NCI-H748 treated with DMSO at 0.1 percent for 48 hours (cell line): ENCODE results near the gene CCNB3.
A peak's percentile ranks its signal among the peaks of the same experiment; 100 is the strongest.
"Not testable (repeated sequence)": the region's sequence is repeated elsewhere in the genome, so short reads cannot be mapped to it uniquely, and the experiment has no call there.

Experiments used
- DNase-seq: peaks from one replicate; lab custom pipeline; 2025; lab: John Stamatoyannopoulos, UW

Gene CCNB3, protein sequence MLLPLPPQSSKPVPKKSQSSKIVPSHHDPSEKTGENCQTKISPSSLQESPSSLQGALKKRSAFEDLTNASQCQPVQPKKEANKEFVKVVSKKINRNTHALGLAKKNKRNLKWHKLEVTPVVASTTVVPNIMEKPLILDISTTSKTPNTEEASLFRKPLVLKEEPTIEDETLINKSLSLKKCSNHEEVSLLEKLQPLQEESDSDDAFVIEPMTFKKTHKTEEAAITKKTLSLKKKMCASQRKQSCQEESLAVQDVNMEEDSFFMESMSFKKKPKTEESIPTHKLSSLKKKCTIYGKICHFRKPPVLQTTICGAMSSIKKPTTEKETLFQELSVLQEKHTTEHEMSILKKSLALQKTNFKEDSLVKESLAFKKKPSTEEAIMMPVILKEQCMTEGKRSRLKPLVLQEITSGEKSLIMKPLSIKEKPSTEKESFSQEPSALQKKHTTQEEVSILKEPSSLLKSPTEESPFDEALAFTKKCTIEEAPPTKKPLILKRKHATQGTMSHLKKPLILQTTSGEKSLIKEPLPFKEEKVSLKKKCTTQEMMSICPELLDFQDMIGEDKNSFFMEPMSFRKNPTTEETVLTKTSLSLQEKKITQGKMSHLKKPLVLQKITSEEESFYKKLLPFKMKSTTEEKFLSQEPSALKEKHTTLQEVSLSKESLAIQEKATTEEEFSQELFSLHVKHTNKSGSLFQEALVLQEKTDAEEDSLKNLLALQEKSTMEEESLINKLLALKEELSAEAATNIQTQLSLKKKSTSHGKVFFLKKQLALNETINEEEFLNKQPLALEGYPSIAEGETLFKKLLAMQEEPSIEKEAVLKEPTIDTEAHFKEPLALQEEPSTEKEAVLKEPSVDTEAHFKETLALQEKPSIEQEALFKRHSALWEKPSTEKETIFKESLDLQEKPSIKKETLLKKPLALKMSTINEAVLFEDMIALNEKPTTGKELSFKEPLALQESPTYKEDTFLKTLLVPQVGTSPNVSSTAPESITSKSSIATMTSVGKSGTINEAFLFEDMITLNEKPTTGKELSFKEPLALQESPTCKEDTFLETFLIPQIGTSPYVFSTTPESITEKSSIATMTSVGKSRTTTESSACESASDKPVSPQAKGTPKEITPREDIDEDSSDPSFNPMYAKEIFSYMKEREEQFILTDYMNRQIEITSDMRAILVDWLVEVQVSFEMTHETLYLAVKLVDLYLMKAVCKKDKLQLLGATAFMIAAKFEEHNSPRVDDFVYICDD (N-terminal part only)

DNA sequence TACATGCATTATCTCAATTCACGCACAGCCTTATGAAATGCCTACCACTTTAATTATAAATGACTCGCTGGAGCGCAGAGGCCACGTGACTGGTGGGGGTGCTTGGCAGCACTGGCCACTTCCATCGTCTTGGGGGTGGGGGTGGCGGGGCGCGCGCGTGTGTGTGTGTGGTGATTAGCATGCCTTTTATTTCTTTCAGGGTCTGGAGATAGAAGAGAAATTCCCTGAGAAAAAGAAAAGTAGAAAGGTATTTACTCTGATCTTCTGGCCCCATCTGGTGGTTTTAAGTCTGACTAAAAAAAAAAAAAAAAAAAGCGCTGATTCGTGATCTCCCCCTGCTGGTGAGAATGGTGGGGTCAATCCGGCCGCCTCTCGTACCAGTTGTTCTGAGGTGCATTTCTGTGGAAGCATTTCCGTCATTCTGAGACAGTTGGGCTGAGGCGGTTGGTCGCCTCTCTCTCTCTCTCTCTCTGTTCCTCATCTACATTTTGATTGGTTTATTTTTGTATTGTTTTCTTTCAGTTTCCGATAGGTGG is at the start of gene CCNB3:
TSS of gene CCNB3 (plus strand) at position 402 of the 536 bp plus-strand sequence. CDS start 80,399 bp downstream, outside the sequence.
- peak; percentile 53 for DNase-seq

DNA sequence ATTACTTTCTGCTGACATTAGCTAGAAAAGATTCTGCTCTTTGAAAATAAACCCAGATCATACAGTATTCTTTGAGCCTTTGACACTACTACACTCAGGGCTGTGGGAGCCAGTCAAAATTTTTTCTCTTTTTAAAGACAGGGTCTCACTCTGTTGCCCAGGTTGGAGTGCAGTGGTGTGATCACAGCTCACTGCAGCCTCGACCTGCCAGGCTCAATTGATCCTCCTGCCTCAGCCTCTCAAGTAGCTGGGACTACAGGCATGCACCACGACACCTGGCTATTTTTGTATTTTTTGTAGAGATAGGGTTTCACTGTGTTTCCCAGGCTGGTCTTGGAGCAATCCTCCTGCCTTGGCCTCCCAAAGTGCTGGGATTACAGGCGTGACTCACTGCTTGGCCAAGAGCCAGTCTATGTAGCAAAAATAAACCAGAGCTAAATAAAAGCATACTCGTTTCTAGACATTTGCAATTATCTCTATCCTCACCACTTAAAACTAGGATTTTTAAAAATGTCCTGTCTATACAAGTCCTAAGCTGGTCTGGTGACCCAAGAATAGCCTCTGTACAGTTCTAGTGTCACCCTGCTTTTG is 46.9 kb upstream of the CCNB3 start:
- DNase-seq: no peak

DNA sequence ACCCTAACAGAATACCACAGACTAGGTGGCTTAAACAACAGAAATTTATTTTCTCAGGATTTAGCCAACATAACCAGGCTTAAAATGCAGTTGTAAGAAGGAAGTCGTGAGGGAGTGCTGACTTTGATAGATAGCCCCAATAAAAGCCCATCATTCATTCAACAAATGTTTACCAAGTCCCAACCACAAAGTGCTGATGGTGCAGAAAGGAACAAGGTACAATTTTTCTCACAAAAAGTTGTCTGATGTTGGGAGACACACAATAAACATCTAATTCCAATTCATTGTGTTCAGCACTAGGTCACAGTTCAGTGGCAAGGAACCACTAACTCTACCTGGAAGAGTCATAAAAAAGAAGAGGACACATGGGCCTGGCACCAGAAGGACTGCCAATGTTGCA is 46.0 kb upstream of the CCNB3 start:
- DNase-seq: no peak

DNA sequence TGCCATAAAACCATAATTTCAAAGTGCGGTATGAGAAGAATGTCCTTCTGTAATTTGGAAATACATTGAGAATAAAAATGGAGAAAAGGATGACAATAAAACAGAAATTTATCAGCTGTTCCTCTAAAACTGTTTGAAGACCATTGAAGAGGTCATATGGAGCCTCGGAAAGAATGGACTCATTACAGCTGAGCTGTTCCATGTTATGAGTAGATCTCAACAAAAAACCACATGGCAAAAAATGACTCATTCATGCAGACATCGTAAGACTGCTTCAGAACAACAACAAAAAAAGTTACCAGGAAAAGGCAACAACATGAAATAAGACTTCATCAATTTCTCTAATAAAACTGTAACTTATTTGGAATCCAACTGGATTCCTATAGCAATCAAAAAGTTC is 43.4 kb upstream of the CCNB3 start:
- no peak for DNase-seq

DNA sequence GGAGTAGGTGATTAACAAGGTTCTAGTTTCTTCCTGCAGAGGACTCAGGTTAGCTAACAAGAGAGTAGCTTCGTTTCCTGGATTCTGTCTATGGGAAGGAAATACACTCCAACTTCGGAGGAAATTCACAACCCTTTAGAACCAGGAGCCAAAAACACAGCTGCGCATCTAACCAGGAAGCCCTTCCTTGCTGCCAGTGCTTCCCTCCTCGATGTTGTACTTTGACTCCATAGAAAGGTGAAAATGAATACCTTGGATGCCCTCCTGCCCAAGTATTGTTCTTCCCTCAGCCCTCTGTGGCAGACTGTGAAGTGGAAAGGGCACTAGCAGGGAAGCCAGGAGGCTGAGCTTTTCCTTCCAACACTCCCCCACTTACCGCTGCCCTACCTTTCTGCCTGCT is 38.8 kb upstream of the CCNB3 start:
- no peak for DNase-seq

DNA sequence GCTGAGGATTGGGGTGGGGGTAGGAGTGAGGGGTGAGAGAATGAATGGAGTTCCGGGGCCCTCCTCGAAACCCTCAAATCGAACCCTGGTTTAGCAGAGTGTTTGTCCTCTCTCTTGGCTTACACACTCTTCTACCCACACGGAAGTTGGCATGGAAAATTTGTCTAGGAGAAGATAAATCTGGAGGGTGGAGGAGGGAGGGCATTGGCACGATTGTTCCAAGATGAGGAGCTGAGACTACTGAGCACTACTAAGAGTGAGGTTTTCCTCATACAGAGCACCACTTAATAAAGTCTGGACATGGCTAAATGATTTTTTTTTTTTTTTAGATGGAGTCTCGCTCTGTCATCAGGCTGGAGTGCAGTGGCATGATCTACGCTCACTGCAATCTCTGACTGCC is 37.2 kb upstream of the CCNB3 start:
- no peak for DNase-seq

DNA sequence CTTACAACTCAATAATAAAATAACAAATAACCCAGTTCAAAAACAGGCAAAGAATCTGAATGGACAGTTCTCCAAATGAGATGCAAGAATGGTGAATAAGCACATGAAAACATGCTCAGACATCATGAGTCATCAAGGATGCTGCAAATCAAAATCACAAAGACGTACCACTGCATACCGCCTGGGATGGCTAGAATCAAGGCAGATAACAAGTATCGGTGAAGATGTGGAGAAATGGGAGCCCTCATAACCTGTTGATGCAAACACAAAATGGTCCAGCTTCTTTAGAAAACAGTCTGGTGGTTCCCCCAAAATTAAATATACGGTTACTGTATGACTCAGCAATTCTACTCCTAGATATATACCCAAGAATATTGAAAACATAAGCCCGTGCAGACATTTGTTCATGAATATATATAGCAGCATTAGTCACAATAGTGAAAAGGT is 36.3 kb upstream of the CCNB3 start:
- DNase-seq: no peak

DNA sequence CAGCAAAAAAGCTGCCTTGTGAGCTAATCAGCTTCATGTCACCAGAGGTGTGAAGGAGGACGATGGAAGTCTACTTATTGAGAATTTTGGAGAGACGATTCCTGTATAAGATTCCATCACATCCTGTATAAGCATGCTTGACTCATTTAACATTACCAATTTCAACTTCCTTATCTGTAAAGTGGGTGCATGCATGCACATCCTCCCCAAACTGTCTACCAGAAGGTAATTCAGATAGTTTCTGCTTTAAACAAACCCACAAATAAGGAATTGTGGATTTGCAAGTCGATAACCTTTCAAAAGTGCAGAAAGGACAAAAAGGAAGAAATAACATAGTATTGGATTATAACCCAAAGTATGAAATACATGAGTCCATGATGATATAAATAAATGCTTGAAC is 34.8 kb upstream of the CCNB3 start:
- DNase-seq: no peak

DNA sequence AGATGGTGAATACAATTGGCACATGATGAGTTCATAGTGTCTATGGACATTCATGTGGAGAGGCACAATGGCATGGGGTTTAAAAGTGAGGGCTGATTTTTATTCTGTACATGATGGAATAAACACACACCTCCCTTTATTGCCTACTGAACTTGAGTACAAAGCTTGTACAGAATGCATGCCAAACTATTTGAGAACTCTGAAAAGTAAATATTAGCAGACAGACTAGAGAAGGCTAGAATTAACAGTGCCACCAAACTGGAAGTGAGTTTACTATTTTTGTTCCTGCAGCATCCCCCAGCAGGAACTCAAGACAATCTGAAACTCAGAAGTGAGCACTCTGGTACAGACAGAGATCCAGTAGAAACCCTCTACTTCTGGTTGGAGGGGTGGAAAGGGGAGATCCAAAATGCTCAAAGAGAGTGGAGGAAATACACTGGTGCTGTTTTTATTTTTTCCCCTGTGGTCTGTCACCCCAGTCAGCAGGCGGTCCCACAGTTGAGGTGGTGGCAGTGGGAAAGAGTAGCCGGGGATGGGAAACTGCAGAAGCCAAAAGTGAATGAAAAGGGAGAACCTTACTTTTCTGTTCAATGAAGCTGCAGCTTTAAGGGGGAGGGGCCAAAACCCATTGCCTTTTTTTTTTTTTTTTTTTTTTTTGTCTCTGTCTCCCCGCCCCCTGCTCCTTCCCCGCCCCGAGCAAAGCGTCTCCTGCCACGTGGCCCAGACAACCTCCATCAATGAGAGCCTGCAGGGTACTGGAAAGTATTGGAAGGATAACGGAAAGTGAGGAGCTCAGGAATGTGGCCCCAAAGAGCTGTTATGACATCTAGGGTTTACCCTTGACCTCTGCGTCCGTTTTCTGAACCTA is 24.3 kb upstream of the CCNB3 start:
- DNase-seq: no peak

DNA sequence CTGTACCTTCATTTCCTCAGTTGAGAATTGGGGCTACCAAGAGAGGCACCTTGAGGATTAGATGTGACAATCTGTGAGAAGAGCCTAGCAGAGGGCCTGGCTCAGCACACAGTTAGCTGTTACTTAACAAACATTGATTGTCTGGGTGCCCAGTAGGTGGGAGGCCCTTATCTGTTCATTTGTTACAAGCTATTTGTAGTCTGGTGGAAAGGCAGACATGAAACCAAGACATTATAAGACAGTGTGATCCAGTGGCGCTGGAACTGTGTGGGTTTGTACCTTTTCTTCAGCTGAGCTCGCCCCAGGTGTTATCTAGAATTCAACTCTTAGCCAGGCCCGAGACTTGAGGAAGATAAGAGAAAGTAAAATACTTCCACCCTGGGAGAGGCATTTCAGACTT is 20.7 kb upstream of the CCNB3 start:
- DNase-seq: no peak

DNA sequence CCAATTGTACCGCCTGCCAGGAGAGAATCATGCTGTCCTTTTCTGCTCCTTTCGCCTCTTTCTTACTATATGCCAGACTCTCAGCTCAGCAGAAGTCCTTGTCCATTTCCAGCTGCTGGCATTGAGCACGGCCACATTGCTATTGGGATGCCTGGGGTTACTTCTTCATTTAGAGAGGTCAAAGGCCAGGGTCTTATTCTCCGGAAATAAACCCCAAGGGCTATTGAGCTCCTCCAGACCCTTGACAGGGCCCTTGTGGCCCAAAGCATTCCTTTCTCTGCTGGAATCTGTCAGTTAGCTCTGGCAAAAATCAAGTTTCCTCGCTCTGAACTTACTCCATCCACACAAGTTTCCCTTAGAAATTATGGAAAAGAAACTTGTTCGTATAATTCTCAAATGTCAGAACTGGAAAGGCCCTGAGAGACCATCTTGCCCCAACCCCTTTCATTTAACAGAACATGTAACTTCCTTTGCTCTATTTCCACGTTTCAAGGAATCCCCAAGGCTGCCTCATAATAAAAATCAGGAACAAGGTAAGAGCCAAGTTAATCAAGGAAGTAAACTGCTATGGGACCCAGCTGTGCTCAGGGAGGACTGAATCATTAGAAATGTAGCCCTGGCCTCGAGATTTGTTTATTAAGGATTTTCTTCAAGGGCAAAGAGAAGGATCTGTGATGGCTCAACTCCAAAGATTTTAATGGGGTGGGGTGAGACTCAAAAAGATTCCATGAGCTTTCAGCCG is 15.5 kb upstream of the CCNB3 start:
- no peak for DNase-seq

DNA sequence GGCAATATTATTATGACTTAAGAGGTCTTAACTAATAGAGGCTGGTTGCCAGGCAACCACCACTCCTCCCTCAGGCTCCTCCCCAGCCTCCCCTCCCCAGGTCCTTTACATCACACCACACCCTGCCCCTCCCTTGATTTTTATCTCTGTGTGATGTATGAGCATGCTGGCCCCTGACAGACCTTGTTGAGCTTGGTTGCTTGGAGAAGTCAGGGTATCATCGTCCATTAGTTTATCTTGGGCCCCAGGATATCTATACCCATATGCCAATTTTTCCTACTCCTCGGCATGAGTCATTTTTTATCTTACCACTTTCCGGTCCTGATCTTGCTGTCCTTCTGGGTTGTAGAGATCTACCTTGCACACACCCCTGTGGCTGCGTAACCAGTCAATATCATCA is 6.2 kb upstream of the CCNB3 start:
- DNase-seq: no peak

DNA sequence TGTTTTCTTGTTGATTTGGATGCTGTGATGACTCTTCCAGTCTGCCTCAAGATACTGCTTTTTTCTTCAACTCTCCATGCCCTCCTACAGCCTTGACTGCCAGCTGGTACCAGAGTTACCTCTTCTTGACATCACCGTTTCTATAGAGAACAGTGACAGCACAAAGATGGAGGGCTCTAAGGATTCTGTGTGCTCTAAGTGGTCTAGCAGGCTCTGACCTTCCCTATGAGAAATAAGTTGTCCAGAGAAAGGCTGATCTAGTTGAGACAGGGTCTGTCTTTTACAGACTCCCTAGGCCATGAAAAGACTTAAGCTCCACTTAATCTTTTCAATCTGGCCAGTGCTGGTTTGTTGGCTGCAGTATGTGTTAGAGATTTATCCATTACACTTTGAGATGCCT is 3.7 kb upstream of the CCNB3 start, which contains the start of gene AKAP4:
TSS of gene AKAP4 (minus strand) at position 101 of the 400 bp plus-strand sequence. CDS start 118 bp downstream, outside the sequence.
- DNase-seq: no peak

DNA sequence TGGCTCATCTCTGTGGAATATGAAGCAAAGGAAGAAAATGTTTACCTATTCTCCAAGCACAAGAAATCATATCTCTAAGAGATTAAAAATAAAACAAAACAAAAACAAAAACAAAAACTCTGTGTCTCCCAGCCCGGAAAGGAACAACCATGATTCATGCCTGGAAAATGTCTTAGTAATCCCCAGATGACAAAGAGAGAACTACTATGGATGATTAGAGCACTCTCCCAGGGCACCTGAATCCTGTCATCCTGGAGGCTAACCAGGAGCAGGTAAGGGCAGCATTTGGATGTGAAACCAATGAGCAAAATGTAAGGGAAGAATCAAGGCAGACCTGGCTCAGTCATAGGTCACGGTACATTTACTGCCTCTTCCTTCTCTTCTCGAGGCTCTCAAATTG is 2.0 kb upstream of the CCNB3 start:
- DNase-seq: no peak

DNA sequence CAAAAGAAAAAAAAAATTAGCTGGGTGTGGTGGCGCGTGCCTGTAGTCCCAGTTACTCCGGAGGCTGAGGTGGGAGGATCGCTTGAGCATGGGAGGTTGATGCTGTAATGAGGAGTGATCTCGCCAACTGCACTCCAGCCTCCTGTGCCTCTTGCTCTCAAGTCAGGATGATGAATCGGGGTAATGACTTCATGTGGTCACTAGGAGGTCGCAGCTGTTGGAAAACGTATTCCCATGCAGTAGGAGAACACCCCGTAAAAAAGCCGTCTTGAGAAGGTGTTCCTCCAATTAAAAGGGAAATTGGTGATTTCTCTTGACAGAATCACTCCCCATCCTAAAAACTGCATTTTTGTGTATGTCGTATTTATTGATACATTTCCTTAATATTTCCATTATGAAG is 2.2 kb downstream of the CCNB3 start:
- DNase-seq: no peak

DNA sequence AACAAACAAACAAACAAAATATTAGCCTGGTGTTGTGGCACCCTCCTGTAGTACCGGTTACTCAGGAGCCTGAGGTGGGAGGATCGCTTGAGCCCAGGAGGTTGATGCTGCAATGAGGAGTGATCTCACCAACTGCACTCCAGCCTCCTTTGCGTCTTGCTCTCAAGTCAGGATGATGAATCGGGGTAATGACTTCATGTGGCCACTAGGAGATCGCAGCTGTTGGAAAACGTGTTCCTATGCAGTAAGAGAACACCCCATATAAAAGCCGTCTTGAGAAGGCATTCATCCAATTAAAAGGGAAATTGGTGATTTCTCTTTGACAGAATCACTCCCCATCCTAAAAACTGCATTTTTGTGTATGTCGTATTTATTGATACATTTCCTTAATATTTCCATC is 6.9 kb downstream of the CCNB3 start:
- peak; percentile 4 for DNase-seq

DNA sequence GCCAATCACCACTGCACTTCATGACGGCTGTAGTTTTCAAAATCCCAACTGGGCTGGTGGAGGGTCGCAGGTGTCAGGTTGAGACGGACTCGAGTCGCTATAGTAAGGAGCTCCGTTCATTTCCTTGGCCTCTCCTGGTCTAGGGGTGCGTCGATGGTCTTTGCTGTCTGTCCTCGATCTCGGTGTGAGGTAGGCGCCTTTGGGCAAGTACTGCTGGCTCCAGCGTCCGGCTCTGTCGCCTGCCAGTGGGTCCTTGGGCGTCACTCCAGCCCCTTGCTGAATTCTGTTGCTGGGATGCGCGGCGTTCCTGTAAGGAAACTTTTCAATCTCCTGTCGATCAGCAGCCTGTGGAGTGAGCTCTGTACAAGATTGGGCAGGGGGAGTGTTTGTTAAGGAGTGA is 76.7 kb downstream of the CCNB3 start:
- no peak for DNase-seq

DNA sequence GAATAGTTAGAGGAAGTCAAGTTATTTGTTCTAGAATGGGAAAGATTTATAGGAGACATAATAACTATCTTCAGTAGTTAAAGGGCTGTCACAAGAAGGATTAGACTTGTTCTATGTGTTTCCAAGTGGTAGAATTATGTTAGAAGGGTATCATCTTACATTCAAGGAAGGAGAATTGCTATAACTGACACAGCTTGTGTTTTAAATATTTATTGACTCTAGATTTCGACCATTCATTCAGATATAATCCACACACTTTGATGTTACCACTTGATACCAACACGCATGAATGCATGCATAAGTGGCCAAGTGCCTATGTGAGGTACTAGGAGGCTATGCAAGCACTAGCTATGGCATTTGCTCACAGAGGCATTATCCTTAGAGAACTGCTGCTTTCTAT is 122.7 kb downstream of the CCNB3 start:
- no peak for DNase-seq

DNA sequence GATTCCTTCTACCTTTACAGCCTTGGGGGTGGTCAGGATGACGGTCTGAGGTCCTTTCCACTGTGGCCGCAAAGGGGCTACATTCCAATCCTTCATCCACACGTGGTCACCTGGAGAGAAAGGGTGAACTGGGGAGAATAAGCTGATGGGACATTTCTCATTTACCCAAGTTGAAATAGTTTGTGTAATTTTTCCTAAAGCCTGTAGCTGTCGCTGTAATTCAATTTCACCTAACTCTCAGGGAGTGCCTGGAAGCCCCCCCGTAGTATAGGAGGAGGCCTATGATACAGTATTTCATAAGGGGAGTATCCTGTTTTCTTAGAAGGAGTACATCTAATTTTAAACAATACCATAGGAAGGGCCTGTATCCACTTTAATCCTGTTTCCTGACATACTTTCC is 128.1 kb downstream of the CCNB3 start:
- not testable (repeated sequence) for DNase-seq

DNA sequence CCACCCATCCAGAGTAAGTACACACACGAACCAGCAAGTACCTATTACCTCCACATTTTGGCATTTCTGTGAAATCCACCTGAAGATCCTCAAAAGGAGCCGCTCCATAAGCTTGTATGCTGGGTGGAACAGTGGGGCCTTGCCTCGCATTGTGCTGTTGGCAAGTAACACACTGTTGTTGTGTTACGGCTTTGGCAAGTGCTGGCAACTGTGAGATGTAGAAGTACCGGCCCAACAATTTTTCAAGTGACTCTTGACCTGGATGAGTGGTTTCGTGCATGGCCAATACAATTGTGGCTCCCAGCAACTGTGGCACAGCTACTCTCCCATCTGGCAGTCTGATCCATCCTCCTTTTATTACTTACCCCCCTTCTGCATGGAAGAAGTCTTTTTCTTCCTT is 128.7 kb downstream of the CCNB3 start:
- no peak for DNase-seq
